A549 (cell line): ENCODE measurements around the gene CC2D1A. TPM values are rescaled to one million over a fixed set of nuclear protein-coding genes. Genes with fewer than 3 reads are reported as not detected.
A peak's percentile ranks its signal among the peaks of the same experiment; 100 is the strongest.

Experiments used
- ATAC-seq, 2 experiments: fragments of 200-7000 bp in 1 of 2; fragments of >200 bp in 1 of 2; cut with Nextera tagmentation in 1 of 2; cut with Tn5 transposase in 1 of 2; 3 replicates each; pipeline versions ENCODE4 v1.8.0 to v1.9.1; 2018 to 2020; ENCODE audit warnings: mild to moderate bottlenecking in 1 of 2, moderate library complexity in 1 of 2
- CTCF ChIA-PET: fragments of 300-600 bp; sonication (Branson Sonifier 250); formaldehyde crosslinking; extraction: SDS; loops from one replicate; lab custom pipeline; 2021; ENCODE audit warnings: antibody characterized with exemption, inconsistent platforms; lab: Yijun Ruan, JAX
- POLR2A ChIA-PET: fragments of 350-600 bp; formaldehyde crosslinking; extraction: SDS; loops from one replicate; lab custom pipeline; 2021; ENCODE audit warnings: antibody characterized with exemption, inconsistent platforms; lab: Yijun Ruan, JAX
- DNase-seq, 2 experiments: peaks; one replicate each; pipeline versions ENCODE4 v3.0.0 to v3.0.0-alpha.2; 2011 to 2016; ENCODE audit warnings: low read depth in 1 of 2, low spot score in 1 of 2
- FAIRE-seq: peaks from 2 replicates; lab custom pipeline; 2011; peaks lifted over from hg19 to GRCh38; lab: Jason Lieb, UNC
- H3K27ac ChIP-seq, 2 experiments: fragments of >200 bp; sonication (Bioruptor Twin); formaldehyde crosslinking; 3 replicates each; pipeline ENCODE4 v1.5.1; 2016 to 2017
- H3K4me1 ChIP-seq: fragments of >200 bp; sonication (Bioruptor Twin); formaldehyde crosslinking; 3 replicates; pipeline ENCODE4 v1.6.1; 2016
- H3K4me2 ChIP-seq: fragments of >200 bp; sonication (Bioruptor Twin); formaldehyde crosslinking; 3 replicates; pipeline ENCODE4 v1.6.1; 2016
- H3K4me3 ChIP-seq: fragments of >200 bp; sonication (Bioruptor Twin); formaldehyde crosslinking; 3 replicates; pipeline ENCODE4 v1.5.1; 2016
- H3K9me3 ChIP-seq: fragments of >200 bp; sonication (Bioruptor Twin); formaldehyde crosslinking; 3 replicates; pipeline ENCODE4 v1.6.1; 2016
- CBX2 ChIP-seq: fragments of 200-600 bp; sonication (generic); IDR thresholded peaks from 2 replicates; pipeline ENCODE4 v1.6.1; 2016; ENCODE audit warnings: low read depth, mild to moderate bottlenecking, borderline replicate concordance
- FOXS1 ChIP-seq: fragments of 250-450 bp; sonication (Bioruptor Pico); IDR thresholded peaks from 2 replicates; pipeline ENCODE4 v1.5.0; 2020; ENCODE audit warnings: mild to moderate bottlenecking, moderate library complexity
- GATA3 ChIP-seq: IDR thresholded peaks from 2 replicates; pipeline ENCODE4 v1.6.1; 2012; ENCODE audit warnings: borderline replicate concordance
- KDM1A ChIP-seq: fragments of 200-600 bp; sonication (generic); IDR thresholded peaks from 2 replicates; pipeline ENCODE4 v1.6.1; 2016; ENCODE audit warnings: low read depth, mild to moderate bottlenecking
- NPAS2 ChIP-seq: fragments of 250-450 bp; sonication (Bioruptor Pico); IDR thresholded peaks from 2 replicates; pipeline ENCODE4 v1.8.0; 2022; ENCODE audit warnings: mild to moderate bottlenecking, moderate library complexity, borderline replicate concordance
- PHF8 ChIP-seq: fragments of 200-600 bp; sonication (generic); IDR thresholded peaks from 2 replicates; pipeline ENCODE4 v1.6.1; 2016; ENCODE audit warnings: low read depth, mild to moderate bottlenecking, antibody characterized with exemption, moderate library complexity, borderline replicate concordance
- POLR2A ChIP-seq: IDR thresholded peaks from 2 replicates; pipeline ENCODE4 v1.6.1; 2012; ENCODE audit warnings: mild to moderate bottlenecking, low read length
- SMC3 ChIP-seq: fragments of >200 bp; sonication (Bioruptor Twin); formaldehyde crosslinking; IDR thresholded peaks from 3 replicates; pipeline ENCODE4 v1.6.1; 2018; ENCODE audit warnings: inconsistent platforms
- ZC3H11A ChIP-seq: fragments of 450-650 bp; IDR thresholded peaks from 2 replicates; pipeline ENCODE4 v1.6.1; 2014; ENCODE audit warnings: antibody characterized with exemption, mild to moderate bottlenecking
- WGBS: methylation state at CpG from one replicate; pipeline ENCODE4 v1.1.6; 2017; ENCODE audit errors: missing lambda C conversion rate; 5-methylcytosine and 5-hydroxymethylcytosine counted together
- polyA plus RNA-seq, 4 experiments: library from polyadenylated mRNA; depleted of rRNA in 3 of 4; stranded (reverse); fragments of >200 nt; fragmentation: RNase III in 1 of 4; extraction: RNeasy Plus Mini Kit Qiagen cat#74134 plus additional on column Dnase treatment in 1 of 4; gene quantifications; 2 replicates in 3 of 4; 3 replicates in 1 of 4; pipeline ENCODE4 v1.2.3, GENCODE V29; 2011 to 2017
- TF ChIP-seq, protein P1 (sequence below): fragments of >200 bp; sonication (Bioruptor Twin); formaldehyde crosslinking; IDR thresholded peaks from 3 replicates; pipeline ENCODE4 v1.5.1; 2016
- TF ChIP-seq, protein P2 (sequence below): fragments of 250-450 bp; sonication (Bioruptor Pico); IDR thresholded peaks from 2 replicates; pipeline ENCODE4 v1.5.0; 2021; ENCODE audit warnings: mild to moderate bottlenecking, moderate library complexity, borderline replicate concordance
- TF ChIP-seq, protein P3 (sequence below): fragments of >200 bp; sonication (Bioruptor Twin); formaldehyde crosslinking; IDR thresholded peaks from 3 replicates; pipeline ENCODE4 v1.6.1; 2016
- TF ChIP-seq, protein P4 (sequence below): fragments of >200 bp; sonication (Bioruptor Twin); formaldehyde crosslinking; IDR thresholded peaks from 2 replicates; pipeline ENCODE4 v1.6.1; 2016
- TF ChIP-seq, protein P5 (sequence below): IDR thresholded peaks from 2 replicates; pipeline ENCODE4 v1.6.1; 2012

CC2D1A gene
- polyA plus RNA-seq, 2 of the 4 experiments (the other 2 are of a cell fraction), result 4.8 to 13.9 TPM

DNA sequence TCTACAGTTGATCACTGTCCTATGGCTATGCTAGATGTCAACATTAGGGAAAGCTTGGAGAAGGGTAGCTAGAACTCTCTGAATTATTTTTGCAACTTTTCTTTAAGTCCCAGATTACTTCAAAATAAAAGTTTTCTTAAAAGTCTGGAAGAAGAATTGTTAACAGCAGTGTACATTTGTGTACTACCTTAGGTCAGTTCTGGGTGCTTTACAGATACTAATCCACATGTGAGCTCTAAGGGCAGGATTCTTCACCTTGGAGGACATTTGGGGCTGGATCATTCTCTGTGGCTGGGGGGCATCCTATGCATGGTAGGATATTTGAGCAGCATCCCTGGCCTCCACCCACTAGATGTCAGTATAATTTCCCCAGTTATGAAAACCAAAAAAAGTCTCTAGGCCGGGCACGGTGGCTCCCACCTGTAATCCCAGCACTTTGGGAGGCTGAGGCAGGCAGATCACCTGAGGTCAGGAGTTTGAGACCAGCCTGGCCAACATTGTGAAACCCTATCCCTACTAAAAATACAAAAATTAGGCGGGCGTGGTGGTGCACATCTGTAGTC, 2.9 kb upstream of the CC2D1A start:
- H3K9me3 ChIP-seq, result no peaks in the 10 kb centered on the region
- no peak overlapping the region for H3K4me3 ChIP-seq
- DNase-seq (peak in 1 of 2 experiments; percentile 40), FAIRE-seq (no peak), ATAC-seq (no peak)
- no peak for TF ChIP-seq SMC3
- TF ChIP-seq, protein P1, sequence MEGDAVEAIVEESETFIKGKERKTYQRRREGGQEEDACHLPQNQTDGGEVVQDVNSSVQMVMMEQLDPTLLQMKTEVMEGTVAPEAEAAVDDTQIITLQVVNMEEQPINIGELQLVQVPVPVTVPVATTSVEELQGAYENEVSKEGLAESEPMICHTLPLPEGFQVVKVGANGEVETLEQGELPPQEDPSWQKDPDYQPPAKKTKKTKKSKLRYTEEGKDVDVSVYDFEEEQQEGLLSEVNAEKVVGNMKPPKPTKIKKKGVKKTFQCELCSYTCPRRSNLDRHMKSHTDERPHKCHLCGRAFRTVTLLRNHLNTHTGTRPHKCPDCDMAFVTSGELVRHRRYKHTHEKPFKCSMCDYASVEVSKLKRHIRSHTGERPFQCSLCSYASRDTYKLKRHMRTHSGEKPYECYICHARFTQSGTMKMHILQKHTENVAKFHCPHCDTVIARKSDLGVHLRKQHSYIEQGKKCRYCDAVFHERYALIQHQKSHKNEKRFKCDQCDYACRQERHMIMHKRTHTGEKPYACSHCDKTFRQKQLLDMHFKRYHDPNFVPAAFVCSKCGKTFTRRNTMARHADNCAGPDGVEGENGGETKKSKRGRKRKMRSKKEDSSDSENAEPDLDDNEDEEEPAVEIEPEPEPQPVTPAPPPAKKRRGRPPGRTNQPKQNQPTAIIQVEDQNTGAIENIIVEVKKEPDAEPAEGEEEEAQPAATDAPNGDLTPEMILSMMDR, result peak; percentile 17; the same call in 2 of the 3 replicates
- H3K4me1 ChIP-seq, result peaks cover 5% of the 10 kb centered on the region; the same call in 1 of the 3 replicates
- CTCF ChIA-PET, result interaction anchor here (0.6 to 1.6 kb wide), 6 partner anchors 15 to 177 kb away, joined by 3 to 7 read pairs (median 4); no protein-coding TSS in a partner anchor
- 69% methylated on average over 4 of the region's 4 CpGs for WGBS
- POLR2A ChIA-PET, result no interaction called here
- no peak overlapping the region for H3K4me2 ChIP-seq
- no peak overlapping the region for H3K27ac ChIP-seq

DNA sequence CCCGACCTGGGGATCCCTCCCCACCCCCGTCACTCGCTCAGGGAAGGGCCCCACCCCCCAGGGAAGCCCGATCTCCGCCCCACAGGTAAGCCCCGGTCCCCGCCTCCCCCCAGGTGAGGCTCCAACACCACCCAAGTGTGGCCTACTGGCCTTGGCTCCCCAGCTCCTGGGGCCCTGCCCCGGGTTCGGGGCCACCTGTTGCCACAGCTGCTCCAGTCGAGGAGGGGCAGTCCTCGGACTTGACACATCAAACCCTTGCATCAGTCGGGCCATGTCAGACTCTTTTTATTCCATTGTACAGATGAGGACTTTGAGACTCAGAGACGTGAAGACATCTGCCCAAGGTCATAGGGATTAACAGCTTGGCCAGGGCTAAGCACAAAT, 512 bp downstream of the CC2D1A start:
- CTCF ChIA-PET, result interaction anchor here (1.2 to 1.3 kb wide), 2 partner anchors 153 to 165 kb away, joined by 3 read pairs; partner anchors contain the start of gene MISP3
- TF ChIP-seq, protein P2, sequence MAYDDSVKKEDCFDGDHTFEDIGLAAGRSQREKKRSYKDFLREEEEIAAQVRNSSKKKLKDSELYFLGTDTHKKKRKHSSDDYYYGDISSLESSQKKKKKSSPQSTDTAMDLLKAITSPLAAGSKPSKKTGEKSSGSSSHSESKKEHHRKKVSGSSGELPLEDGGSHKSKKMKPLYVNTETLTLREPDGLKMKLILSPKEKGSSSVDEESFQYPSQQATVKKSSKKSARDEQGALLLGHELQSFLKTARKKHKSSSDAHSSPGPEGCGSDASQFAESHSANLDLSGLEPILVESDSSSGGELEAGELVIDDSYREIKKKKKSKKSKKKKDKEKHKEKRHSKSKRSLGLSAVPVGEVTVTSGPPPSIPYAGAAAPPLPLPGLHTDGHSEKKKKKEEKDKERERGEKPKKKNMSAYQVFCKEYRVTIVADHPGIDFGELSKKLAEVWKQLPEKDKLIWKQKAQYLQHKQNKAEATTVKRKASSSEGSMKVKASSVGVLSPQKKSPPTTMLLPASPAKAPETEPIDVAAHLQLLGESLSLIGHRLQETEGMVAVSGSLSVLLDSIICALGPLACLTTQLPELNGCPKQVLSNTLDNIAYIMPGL (CRISPR knock-in tag), result no peak
- TF ChIP-seq PHF8, result 0 out of 2 replicates have a peak, but pooled peaks have one; percentile 32
- Histone ChIP-seq H3K27ac (peak overlapping the region; percentile 84 to 91), H3K9me3 (no peaks in the 10 kb centered on the region), H3K4me2 (peak overlapping the region; percentile 83), H3K4me1 (peaks cover 5% of the 10 kb centered on the region; the same call in 1 of the 3 replicates), H3K4me3 (peak overlapping the region; percentile 85)
- 0% methylated on average over 2 of the region's 13 CpGs for WGBS
- FAIRE-seq (no peak), DNase-seq (no peak), ATAC-seq (peak; percentile 22 to 28; a peak in 4 of 6 replicates)
- POLR2A ChIA-PET, result no interaction called here

DNA sequence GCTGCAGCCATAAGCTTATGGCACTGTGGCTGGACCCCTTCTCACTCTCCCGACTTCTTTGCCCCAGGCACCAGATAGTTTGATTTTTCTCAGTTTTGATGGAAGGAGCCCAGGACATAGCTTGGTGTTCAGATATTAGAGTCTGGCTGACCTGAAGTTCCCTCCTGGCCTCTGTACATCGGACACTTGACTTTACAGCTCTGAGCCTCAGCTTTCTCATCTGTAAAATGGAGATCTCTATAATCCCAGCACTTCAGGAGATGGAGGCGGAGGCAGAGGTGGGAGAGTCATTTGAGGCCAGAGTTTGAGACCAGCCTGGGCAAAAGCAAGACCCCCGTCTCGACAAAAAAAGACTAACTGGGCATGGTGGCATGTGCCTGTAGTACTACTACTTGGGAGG, 909 bp downstream of the CC2D1A start:
- Histone ChIP-seq H3K9me3 (no peaks in the 10 kb centered on the region), H3K4me3 (peak overlapping the region; percentile 85), H3K4me2 (peak overlapping the region; percentile 83), H3K27ac (peak overlapping the region; percentile 84 to 91; a peak in 5 of 6 replicates), H3K4me1 (peaks cover 5% of the 10 kb centered on the region; the same call in 1 of the 3 replicates)
- DNase-seq (no peak), ATAC-seq (no peak), FAIRE-seq (no peak)
- WGBS, result 87% methylated on average over 5 of the region's 5 CpGs
- ChIA-PET POLR2A (no interaction called here), CTCF (interaction anchor here (0.6 to 1.3 kb wide), 3 partner anchors 152 to 165 kb away, joined by 3 read pairs; partner anchors contain the start of gene MISP3)
- no peak for TF ChIP-seq CBX2
- TF ChIP-seq NPAS2 (CRISPR knock-in tag), result no peak
- no peak for TF ChIP-seq POLR2A
- TF ChIP-seq, protein P3, sequence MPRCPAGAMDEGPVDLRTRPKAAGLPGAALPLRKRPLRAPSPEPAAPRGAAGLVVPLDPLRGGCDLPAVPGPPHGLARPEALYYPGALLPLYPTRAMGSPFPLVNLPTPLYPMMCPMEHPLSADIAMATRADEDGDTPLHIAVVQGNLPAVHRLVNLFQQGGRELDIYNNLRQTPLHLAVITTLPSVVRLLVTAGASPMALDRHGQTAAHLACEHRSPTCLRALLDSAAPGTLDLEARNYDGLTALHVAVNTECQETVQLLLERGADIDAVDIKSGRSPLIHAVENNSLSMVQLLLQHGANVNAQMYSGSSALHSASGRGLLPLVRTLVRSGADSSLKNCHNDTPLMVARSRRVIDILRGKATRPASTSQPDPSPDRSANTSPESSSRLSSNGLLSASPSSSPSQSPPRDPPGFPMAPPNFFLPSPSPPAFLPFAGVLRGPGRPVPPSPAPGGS, result no peak

DNA sequence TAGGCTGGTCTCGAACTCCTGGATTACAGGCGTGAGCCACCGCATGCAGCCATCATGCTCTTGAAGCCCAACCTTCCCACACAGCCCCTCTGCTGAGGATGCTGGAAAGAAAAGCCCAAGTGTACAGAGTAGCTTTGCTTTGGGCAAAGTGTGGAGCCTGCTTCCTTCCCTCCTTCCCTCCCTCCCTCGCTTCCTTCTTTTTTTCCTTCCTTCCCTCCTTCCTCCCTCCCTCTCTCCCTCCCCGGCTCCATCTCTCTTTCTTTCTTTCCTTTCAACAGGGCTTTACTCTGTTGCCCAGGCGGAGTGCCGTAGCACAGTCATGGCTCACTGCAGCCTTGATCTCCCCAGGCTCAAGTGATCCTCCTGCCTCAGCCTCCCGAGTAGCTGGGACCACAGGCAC, 2.7 kb downstream of the CC2D1A start:
- no peak for DNase-seq
- TF ChIP-seq, protein P4, sequence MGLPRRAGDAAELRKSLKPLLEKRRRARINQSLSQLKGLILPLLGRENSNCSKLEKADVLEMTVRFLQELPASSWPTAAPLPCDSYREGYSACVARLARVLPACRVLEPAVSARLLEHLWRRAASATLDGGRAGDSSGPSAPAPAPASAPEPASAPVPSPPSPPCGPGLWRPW, result no peak
- TF ChIP-seq, protein P3, result no peak
- TF ChIP-seq FOXS1 (CRISPR knock-in tag) (no peak), GATA3 (no peak), CBX2 (no peak), SMC3 (no peak), KDM1A (no peak), ZC3H11A (no peak)
- TF ChIP-seq, protein P5, sequence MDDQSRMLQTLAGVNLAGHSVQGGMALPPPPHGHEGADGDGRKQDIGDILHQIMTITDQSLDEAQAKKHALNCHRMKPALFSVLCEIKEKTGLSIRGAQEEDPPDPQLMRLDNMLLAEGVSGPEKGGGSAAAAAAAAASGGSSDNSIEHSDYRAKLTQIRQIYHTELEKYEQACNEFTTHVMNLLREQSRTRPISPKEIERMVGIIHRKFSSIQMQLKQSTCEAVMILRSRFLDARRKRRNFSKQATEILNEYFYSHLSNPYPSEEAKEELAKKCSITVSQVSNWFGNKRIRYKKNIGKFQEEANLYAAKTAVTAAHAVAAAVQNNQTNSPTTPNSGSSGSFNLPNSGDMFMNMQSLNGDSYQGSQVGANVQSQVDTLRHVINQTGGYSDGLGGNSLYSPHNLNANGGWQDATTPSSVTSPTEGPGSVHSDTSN, result no peak
- TF ChIP-seq, all 56 proteins: peak for 0
- Histone ChIP-seq H3K27ac (no peak overlapping the region), H3K4me2 (no peak overlapping the region), H3K4me3 (no peak overlapping the region), H3K9me3 (no peaks in the 10 kb centered on the region), H3K4me1 (peaks cover 5% of the 10 kb centered on the region; the same call in 1 of the 3 replicates)
- CTCF ChIA-PET, result interaction anchor here (1.3 kb wide), 1 partner anchor 151 kb away, joined by 4 read pairs; no protein-coding TSS in a partner anchor
- 96% methylated on average over 8 of the region's 8 CpGs for WGBS
- ATAC-seq (no peak), FAIRE-seq (no peak)
- POLR2A ChIA-PET, result interaction anchor here (0.6 kb wide), 1 partner anchor 387 kb away, joined by 4 read pairs; no protein-coding TSS in a partner anchor
